Body of pancreas (tissue), 4 donors: ENCODE measurements around the gene CCIN. TPM values are rescaled to one million over a fixed set of nuclear protein-coding genes. Genes with fewer than 3 reads are reported as not detected.

Experiments used
- ATAC-seq: fragments of 150-250 bp; one replicate; pipeline ENCODE4 v1.9.1; 2016
- DNase-seq, 4 donors: peaks; one replicate each; pipeline ENCODE4 v3.0.0-alpha.2; 2019
- H3K27ac ChIP-seq, 4 donors: fragments of 200-600 bp; sonication (generic); 1 replicate in 3 of 4; 2 replicates in 1 of 4; pipeline versions ENCODE4 v1.5.1 to v1.6.1; 2016 to 2019; ENCODE audit warnings: mild to moderate bottlenecking in 1 of 4, mixed read lengths in 1 of 4, moderate library complexity in 1 of 4
- H3K27me3 ChIP-seq, 2 donors: fragments of 200-600 bp; sonication (generic); one replicate each; pipeline ENCODE4 v1.6.0; 2016; ENCODE audit warnings: mild to moderate bottlenecking in 1 of 2
- H3K36me3 ChIP-seq, 2 donors: fragments of 200-600 bp; sonication (generic); replicated peaks in 1 of 2; 2 replicates each; pipeline ENCODE4 v1.5.1; 2016; ENCODE audit warnings: low read depth in 2 of 2; ENCODE audit not compliant: insufficient read depth in 1 of 2
- H3K4me1 ChIP-seq: fragments of 200-600 bp; sonication (generic); one replicate; pipeline ENCODE4 v1.6.0; 2016
- H3K4me3 ChIP-seq, 2 donors: fragments of 200-600 bp; sonication (generic); 1 replicate in 1 of 2; 2 replicates in 1 of 2; pipeline ENCODE4 v1.5.1; 2016 to 2019
- H3K9me3 ChIP-seq, 3 donors: fragments of 200-600 bp; sonication (generic); 1 replicate in 2 of 3; 2 replicates in 1 of 3; pipeline ENCODE4 v1.5.1; 2016
- CTCF ChIP-seq, 7 experiments: fragments of 450-650 bp in 4 of 7; fragments of 200-600 bp in 3 of 7; sonication (generic) in 3 of 7; IDR thresholded peaks; one replicate each; pipeline ENCODE4 v1.5.1; 2016 to 2019; ENCODE audit warnings: antibody characterized with exemption in 7 of 7
- POLR2A ChIP-seq, 3 donors: fragments of 450-650 bp; IDR thresholded peaks; one replicate each; pipeline ENCODE4 v1.6.1; 2016; ENCODE audit warnings: antibody characterized with exemption in 3 of 3, mild to moderate bottlenecking in 2 of 3
- WGBS, 2 donors: methylation state at CpG; one replicate each; pipeline ENCODE4 v1.1.5; 2017; 5-methylcytosine and 5-hydroxymethylcytosine counted together
- intact Hi-C: fragments of 100-400 bp; cut with DNase I; formaldehyde crosslinking; loops from one replicate; pipeline ENCODE4 v1.15.1; 2023
- total RNA-seq, 2 donors: library from RNA; depleted of rRNA; stranded (reverse); fragments of >200 nt; gene quantifications; one replicate each; pipeline ENCODE4 v1.1.0, GENCODE V29; 2016

Gene CCIN
- total RNA-seq, 2 donors from 2014 or later: not detected

- intact Hi-C loops: no loop called here
- H3K27me3 ChIP-seq: no peaks in the 10 kb centered on the region
- H3K36me3 ChIP-seq: no peaks in the 10 kb centered on the region
- peak within 1 kb of the TSS in 1 of 2 donors; percentile 44 for H3K4me3 ChIP-seq
- H3K4me1 ChIP-seq: peaks cover 19% of the 10 kb centered on the region
- 0% methylated on average over 81 of the region's 83 CpGs; no CpG with 5 or more reads in 1 of the 2 donors for WGBS, 2 donors
- peak within 1 kb of the TSS in 2 of 4 donors; percentile 25 to 46 for H3K27ac ChIP-seq
- H3K9me3 ChIP-seq: no peaks in the 10 kb centered on the region
- TF ChIP-seq POLR2A (IDR thresholded peaks at IDR 0.05) (peak in 1 of 3 donors; percentile 41), CTCF (IDR thresholded peaks at IDR 0.05) (peak in 1 of 7 experiments; percentile 17)
- DNase-seq: peak; percentile 61 to 77 (median 71)
- ATAC-seq: peak; percentile 90
Observed at GRCh38 chr9:36136272-36136893, 32.8 kb upstream of the CCIN start, which contains the start of gene GLIPR2. Gene GLIPR2 (plus strand): TSS chr9:36136733. CDS start chr9:36136779, 46 bp downstream.

- H3K9me3 ChIP-seq: no peaks in the 10 kb centered on the region
- H3K4me1 ChIP-seq: peaks cover 19% of the 10 kb centered on the region
- H3K4me3 ChIP-seq: peak overlapping the region in 1 of 2 donors; percentile 44
- 1% methylated on average over 12 to 39 of the region's 40 CpGs for WGBS, 2 donors
- TF ChIP-seq POLR2A (IDR thresholded peaks at IDR 0.05): no peak
- TF ChIP-seq CTCF (IDR thresholded peaks at IDR 0.05): no peak
- H3K27me3 ChIP-seq: no peaks in the 10 kb centered on the region
- intact Hi-C loops: no loop called here
- DNase-seq (no peak), ATAC-seq (peak; percentile 8)
- H3K27ac ChIP-seq: peak overlapping the region in 1 of 4 donors; percentile 46
- H3K36me3 ChIP-seq: no peaks in the 10 kb centered on the region
Observed at GRCh38 chr9:36136894-36137391, 32.2 kb upstream of the CCIN start.

- no peak overlapping the region for H3K27ac ChIP-seq
- no peak for TF ChIP-seq POLR2A (IDR thresholded peaks at IDR 0.05)
- no peak for TF ChIP-seq CTCF (IDR thresholded peaks at IDR 0.05)
- H3K36me3 ChIP-seq: no peaks in the 10 kb centered on the region
- DNase-seq (peak in 1 of 4 donors; percentile 9), ATAC-seq (peak; percentile 3)
- peak overlapping the region in 1 of 2 donors; percentile 44 for H3K4me3 ChIP-seq
- WGBS, 2 donors: 37% methylated on average over 8 to 12 of the region's 12 CpGs
- peaks cover 19% of the 10 kb centered on the region for H3K4me1 ChIP-seq
- H3K27me3 ChIP-seq: no peaks in the 10 kb centered on the region
- H3K9me3 ChIP-seq: no peaks in the 10 kb centered on the region
- intact Hi-C loops: no loop called here
Observed at GRCh38 chr9:36137392-36138004, 31.7 kb upstream of the CCIN start.

- H3K36me3 ChIP-seq: no peaks in the 10 kb centered on the region
- H3K4me3 ChIP-seq: no peak overlapping the region
- TF ChIP-seq POLR2A (IDR thresholded peaks at IDR 0.05): no peak
- no peak for TF ChIP-seq CTCF (IDR thresholded peaks at IDR 0.05)
- ATAC-seq: no peak
- no peaks in the 10 kb centered on the region for H3K9me3 ChIP-seq
- intact Hi-C loops: no loop called here
- 82 to 91% methylated on average over 10 of the region's 10 CpGs for WGBS, 2 donors
- no peak overlapping the region for H3K27ac ChIP-seq
- H3K4me1 ChIP-seq: peaks cover 19% of the 10 kb centered on the region
- no peak for DNase-seq
- H3K27me3 ChIP-seq: no peaks in the 10 kb centered on the region
Observed at GRCh38 chr9:36138496-36138895, 30.7 kb upstream of the CCIN start.
